K562 (cell line): ENCODE results near the gene MBP. TPM values are rescaled to one million over a fixed set of nuclear protein-coding genes. Genes with fewer than 3 reads are reported as not detected.

Source experiments
- ATAC-seq: fragments of 200-7000 bp; cut with Tn5 transposase; 3 replicates; pipeline ENCODE4 v1.9.1; 2020; ENCODE audit warnings: moderate library complexity
- BruUV-seq: library from RNA; stranded (reverse); fragments of 400-500 nt; replicated peaks from 2 replicates; lab custom pipeline; 2021; lab: Mats Ljungman, UMichigan
- CTCF ChIA-PET: fragments of 300-600 bp; formaldehyde crosslinking; extraction: SDS; loops from one replicate; lab custom pipeline; 2021; ENCODE audit warnings: low intra/inter-chr PET ratio; lab: Yijun Ruan, JAX
- POLR2A ChIA-PET: fragments of 300-600, 350-650 bp; sonication (Branson Sonifier 250); formaldehyde crosslinking; extraction: SDS; loops from one replicate; lab custom pipeline; 2021; ENCODE audit warnings: antibody characterized with exemption, inconsistent platforms; lab: Yijun Ruan, JAX
- DNase-seq, 4 experiments: peaks; one replicate each; pipeline versions ENCODE4 v3.0.0 to v3.0.0-alpha.2; 2011 to 2018; ENCODE audit warnings: low spot score in 3 of 4, mixed read lengths in 3 of 4; ENCODE audit errors: extremely low read depth in 1 of 4
- FAIRE-seq: peaks from 2 replicates; lab custom pipeline; 2011; peaks lifted over from hg19 to GRCh38; lab: Jason Lieb, UNC
- H2AFZ ChIP-seq: 2 replicates; pipeline ENCODE4 v1.6.0; 2011; ENCODE audit warnings: low read depth, low read length, control low read depth, inconsistent platforms
- H3K27ac ChIP-seq: fragments of 200-600 bp; 3 replicates; pipeline ENCODE4 v1.8.0; 2011; ENCODE audit warnings: low read depth, mild to moderate bottlenecking, control low read depth, inconsistent platforms, low read length, moderate library complexity, mixed read lengths; ENCODE audit errors: extremely low read depth
- H3K27me3 ChIP-seq, 2 experiments: fragments of 300-600 bp in 1 of 2; 2 replicates in 1 of 2; 3 replicates in 1 of 2; pipeline versions ENCODE4 v1.6.0 to v1.8.0; 2011; ENCODE audit warnings: inconsistent platforms in 2 of 2, low read length in 2 of 2, mild to moderate bottlenecking in 1 of 2, mixed read lengths in 1 of 2, moderate library complexity in 1 of 2; ENCODE audit not compliant: control insufficient read depth in 2 of 2, insufficient read depth in 2 of 2
- H3K36me3 ChIP-seq: fragments of 300-600 bp; 3 replicates; pipeline ENCODE4 v1.8.0; 2011; ENCODE audit warnings: mild to moderate bottlenecking, low read length, inconsistent platforms; ENCODE audit not compliant: control insufficient read depth, insufficient read depth
- H3K4me1 ChIP-seq, 2 experiments: fragments of 200-600 bp in 1 of 2; replicated peaks in 1 of 2; 2 replicates in 1 of 2; 3 replicates in 1 of 2; pipeline versions ENCODE4 v1.5.1 to v1.8.0; 2011; ENCODE audit warnings: inconsistent platforms in 2 of 2, low read length in 2 of 2, mild to moderate bottlenecking in 1 of 2, mixed read lengths in 1 of 2, moderate library complexity in 1 of 2; ENCODE audit not compliant: control insufficient read depth in 2 of 2, insufficient read depth in 2 of 2
- H3K4me2 ChIP-seq: 2 replicates; pipeline ENCODE4 v1.6.1; 2011; ENCODE audit warnings: low read length, control low read depth, inconsistent platforms, mixed read lengths; ENCODE audit not compliant: insufficient read depth
- H3K4me3 ChIP-seq: fragments of 200-600 bp; sonication (generic), shearing (Covaris generic); 2 replicates; pipeline ENCODE4 v1.5.1; 2016; ENCODE audit warnings: control low read depth, inconsistent platforms
- H3K79me2 ChIP-seq: fragments of 200-600 bp; 3 replicates; pipeline ENCODE4 v1.8.0; 2011; ENCODE audit warnings: low read length, inconsistent platforms; ENCODE audit not compliant: control insufficient read depth, insufficient read depth
- H3K9ac ChIP-seq, 2 experiments: 2 replicates each; pipeline versions ENCODE4 v1.6.0 to v1.6.1; 2011; ENCODE audit warnings: low read depth in 2 of 2, low read length in 2 of 2, control low read depth in 1 of 2, inconsistent platforms in 1 of 2, mild to moderate bottlenecking in 1 of 2, mixed read lengths in 1 of 2; ENCODE audit not compliant: insufficient read depth in 1 of 2
- H3K9me1 ChIP-seq: one replicate; pipeline ENCODE4 v1.6.0; 2011; ENCODE audit warnings: inconsistent platforms, mild to moderate bottlenecking, low read length, moderate library complexity; ENCODE audit not compliant: control insufficient read depth, insufficient read depth
- H3K9me3 ChIP-seq: replicated peaks from 2 replicates; pipeline ENCODE4 v1.5.1; 2011; ENCODE audit warnings: low read depth, low read length, inconsistent platforms; ENCODE audit not compliant: control insufficient read depth, insufficient read depth
- H4K20me1 ChIP-seq: replicated peaks from 2 replicates; pipeline ENCODE4 v1.6.1; 2011; ENCODE audit warnings: low read length, inconsistent platforms, mixed read lengths; ENCODE audit not compliant: control insufficient read depth, insufficient read depth
- ASH1L ChIP-seq: fragments of 450-650 bp; IDR thresholded peaks from 2 replicates; pipeline ENCODE4 v1.6.1; 2018; ENCODE audit warnings: borderline replicate concordance, mild to moderate bottlenecking, low read depth; ENCODE audit not compliant: partially characterized antibody
- CBX8 ChIP-seq: fragments of 200-600 bp; sonication (generic); IDR thresholded peaks from 2 replicates; pipeline ENCODE4 v1.6.1; 2012; ENCODE audit warnings: borderline replicate concordance, mixed run types, low read depth, mild to moderate bottlenecking, moderate library complexity, mixed read lengths, low read length, control low read depth, inconsistent platforms; ENCODE audit not compliant: poor library complexity, severe bottlenecking; ENCODE audit errors: extremely low read depth
- CTBP1 ChIP-seq: fragments of 450-650 bp; IDR thresholded peaks from 2 replicates; pipeline ENCODE4 v1.6.1; 2016; ENCODE audit warnings: borderline replicate concordance
- GABPB2 ChIP-seq: fragments of 250-450 bp; sonication (Bioruptor Pico); conservative IDR thresholded peaks from 2 replicates; pipeline ENCODE4 v1.5.1; 2021; ENCODE audit warnings: mild to moderate bottlenecking
- HEY1 ChIP-seq: fragments of 250-450 bp; sonication (Bioruptor Pico); IDR thresholded peaks from 2 replicates; pipeline ENCODE4 v1.5.0; 2020; ENCODE audit warnings: mild to moderate bottlenecking, moderate library complexity, borderline replicate concordance
- KLF13 ChIP-seq: fragments of 450-650 bp; IDR thresholded peaks from 2 replicates; pipeline ENCODE4 v1.6.1; 2016; ENCODE audit warnings: missing genetic modification characterization, low read depth, mild to moderate bottlenecking, missing compliant biosample characterization, moderate library complexity, borderline replicate concordance
- KLF6 ChIP-seq: fragments of 250-450 bp; sonication (Bioruptor Pico); IDR thresholded peaks from 2 replicates; pipeline ENCODE4 v1.4.0; 2020; ENCODE audit warnings: mild to moderate bottlenecking, moderate library complexity, borderline replicate concordance
- MED1 ChIP-seq: sonication (generic); formaldehyde crosslinking; IDR thresholded peaks from 2 replicates; pipeline ENCODE4 v1.8.1; 2023; ENCODE audit warnings: missing genetic modification reagents, borderline replicate concordance
- NBN ChIP-seq: fragments of 450-650 bp; IDR thresholded peaks from 2 replicates; pipeline ENCODE4 v1.6.1; 2016; ENCODE audit warnings: low read depth, mild to moderate bottlenecking
- NFXL1 ChIP-seq: fragments of 450-650 bp; formaldehyde crosslinking; IDR thresholded peaks from 2 replicates; pipeline ENCODE4 v1.4.0; 2021; ENCODE audit warnings: mild to moderate bottlenecking
- NRF1 ChIP-seq, 2 experiments: fragments of 450-650 bp; IDR thresholded peaks in 1 of 2; conservative IDR thresholded peaks in 1 of 2; 2 replicates each; pipeline ENCODE4 v1.6.1; 2014; ENCODE audit warnings: mild to moderate bottlenecking in 2 of 2
- RNF2 ChIP-seq: sonication (generic); IDR thresholded peaks from 2 replicates; pipeline ENCODE4 v1.6.1; 2016
- SRSF9 ChIP-seq: fragments of 200-400 bp; formaldehyde crosslinking; IDR thresholded peaks from 2 replicates; pipeline ENCODE4 v1.6.1; 2017; ENCODE audit warnings: low read depth, low read length, borderline replicate concordance
- TAL1 ChIP-seq: fragments of 450-650 bp; IDR thresholded peaks from 2 replicates; pipeline ENCODE4 v1.6.1; 2016; ENCODE audit warnings: mild to moderate bottlenecking
- ZFP91 ChIP-seq: sonication (generic); formaldehyde crosslinking; IDR thresholded peaks from 2 replicates; pipeline ENCODE4 v1.8.0; 2022; ENCODE audit warnings: mild to moderate bottlenecking, missing genetic modification reagents
- ZNF165 ChIP-seq: fragments of 250-450 bp; sonication (Bioruptor Pico); IDR thresholded peaks from 2 replicates; pipeline ENCODE4 v1.4.0; 2020; ENCODE audit warnings: borderline replicate concordance
- ZNF277 ChIP-seq: fragments of 250-450 bp; sonication (Bioruptor Pico); IDR thresholded peaks from 2 replicates; pipeline ENCODE4 v1.8.0; 2022; ENCODE audit warnings: inconsistent platforms, mild to moderate bottlenecking, moderate library complexity, borderline replicate concordance
- WGBS: fragments of 100-300 bp; shearing (Covaris generic); methylation state at CpG from one replicate; pipeline ENCODE4 v1.1.6; 2016; ENCODE audit warnings: low coverage, mixed read lengths; ENCODE audit not compliant: insufficient coverage; ENCODE audit errors: missing lambda C conversion rate; 5-methylcytosine and 5-hydroxymethylcytosine counted together
- in situ Hi-C: fragments of 300-500 bp; cut with MboI; formaldehyde crosslinking; loops from 4 replicates; pipeline ENCODE4 v1.15.0; 2018; ENCODE audit warnings: inconsistent platforms, mixed read lengths
- intact Hi-C: fragments of 100-400 bp; cut with micrococcal nuclease; formaldehyde crosslinking; loops from 2 replicates; pipeline ENCODE4 v1.14.2; 2022
- polyA plus RNA-seq, 8 experiments: library from polyadenylated mRNA; depleted of rRNA in 4 of 8; stranded (reverse) in 5 of 8; unstranded in 3 of 8; fragments of >200 nt; fragmentation: Nextera tagmentation in 2 of 8; fragmentation: Illumina TruSeq in 1 of 8; extraction: Ambion mirVana in 2 of 8; extraction: Trizol in 1 of 8; gene quantifications; 2 replicates each; pipeline versions ENCODE4 v1.2.1 to v1.2.3, GENCODE V29; 2011 to 2014; ENCODE audit warnings: inconsistent platforms in 1 of 8, missing spikeins in 1 of 8
- total RNA-seq, 7 experiments: library from RNA; depleted of rRNA in 6 of 7; stranded (reverse); fragments of >200 nt in 6 of 7; fragmentation: Illumina TruSeq in 2 of 7; extraction: Trizol in 2 of 7; gene quantifications; 2 replicates each; pipeline versions ENCODE4 v1.2.1 to v1.2.3, GENCODE V29; 2011 to 2021; ENCODE audit warnings: low replicate concordance in 1 of 7
- TF ChIP-seq, protein P1 (sequence below): fragments of 250-450 bp; sonication (Bioruptor Pico); IDR thresholded peaks from 2 replicates; pipeline ENCODE4 v1.6.1; 2021; ENCODE audit warnings: mild to moderate bottlenecking

MBP gene
- total and polyA plus RNA-seq, 9 of the 15 experiments (the other 6 are each of a cell fraction or from before 2014, with no cell fraction given) = 0.09 TPM; not detected in 8

- Histone ChIP-seq H2AFZ (no peak overlapping the region), H3K4me1 (no peaks in the 10 kb centered on the region), H3K9me1 (no peaks in the 10 kb centered on the region), H4K20me1 (no peaks in the 10 kb centered on the region), H3K27ac (no peak overlapping the region), H3K79me2 (no peaks in the 10 kb centered on the region), H3K9me3 (no peaks in the 10 kb centered on the region), H3K4me2 (no peak overlapping the region), H3K36me3 (no peaks in the 10 kb centered on the region), H3K9ac (no peak overlapping the region), H3K4me3 (no peak overlapping the region), H3K27me3 (peaks cover 0 to 31% of the 10 kb centered on the region in 2 experiments; a peak in 4 of 5 replicates)
- FAIRE-seq (no peak), DNase-seq (no peak), ATAC-seq (no peak)
- in situ Hi-C loops = no loop called here
- WGBS = 2% methylated on average over 13 of the region's 16 CpGs
- intact Hi-C loops = no loop called here
- POLR2A ChIA-PET = no interaction called here
- no TSS peak for BruUV-seq
- CTCF ChIA-PET = interaction anchor here (0.5 kb wide), 1 partner anchor 1536 kb away, joined by 3 read pairs; no protein-coding TSS in a partner anchor
- TF ChIP-seq TAL1 = no peak
- TF ChIP-seq ASH1L = no peak
- TF ChIP-seq RNF2 = no peak
- TF ChIP-seq MED1 (CRISPR knock-in tag) = no peak
- TF ChIP-seq NRF1 (conservative IDR thresholded peaks at IDR 0.05 in 1 of 2, IDR thresholded peaks at IDR 0.05 in 1 of 2) = no peak
- TF ChIP-seq ZFP91 (CRISPR knock-in tag) = no peak
- TF ChIP-seq KLF13 (tag) = no peak
- TF ChIP-seq NBN = no peak
- no peak for TF ChIP-seq HEY1 (CRISPR knock-in tag)
- TF ChIP-seq GABPB2 (CRISPR knock-in tag) = no peak
- no peak for TF ChIP-seq ZNF277 (CRISPR knock-in tag)
- TF ChIP-seq CTBP1 = no peak
- no peak for TF ChIP-seq NFXL1 (CRISPR knock-in tag)
- TF ChIP-seq ZNF165 (CRISPR knock-in tag) = no peak
- TF ChIP-seq, protein P1, sequence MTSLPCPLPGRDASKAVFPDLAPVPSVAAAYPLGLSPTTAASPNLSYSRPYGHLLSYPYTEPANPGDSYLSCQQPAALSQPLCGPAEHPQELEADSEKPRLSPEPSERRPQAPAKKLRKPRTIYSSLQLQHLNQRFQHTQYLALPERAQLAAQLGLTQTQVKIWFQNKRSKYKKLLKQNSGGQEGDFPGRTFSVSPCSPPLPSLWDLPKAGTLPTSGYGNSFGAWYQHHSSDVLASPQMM = no peak
- TF ChIP-seq CBX8 = no peak
- TF ChIP-seq KLF6 (CRISPR knock-in tag) = no peak
- no peak for TF ChIP-seq SRSF9
Measured at GRCh38 chr18:77015771-77016710, 116.5 kb downstream of the MBP start.
